Prostate gland (tissue), 2 donors: ENCODE data around the gene VPS9D1.

Source experiments
- CTCF ChIP-seq, 4 experiments: fragments of 200-600 bp in 2 of 4; fragments of 450-650 bp in 2 of 4; sonication (generic) in 2 of 4; IDR thresholded peaks; 1 replicate in 3 of 4; 2 replicates in 1 of 4; pipeline ENCODE4 v1.5.1; 2016 to 2019; ENCODE audit warnings: antibody characterized with exemption in 4 of 4, mild to moderate bottlenecking in 2 of 4, moderate library complexity in 2 of 4
- POLR2A ChIP-seq: fragments of 450-650 bp; IDR thresholded peaks from one replicate; pipeline ENCODE4 v1.6.1; 2016; ENCODE audit warnings: antibody characterized with exemption, mild to moderate bottlenecking

GRCh38 chr16:89689142-89689541 is 31.6 kb downstream of the VPS9D1 start:
- TF ChIP-seq CTCF (IDR thresholded peaks at IDR 0.05) (no peak), POLR2A (no peak)
